ENCODE measurements around the gene EEIG2.

DNA sequence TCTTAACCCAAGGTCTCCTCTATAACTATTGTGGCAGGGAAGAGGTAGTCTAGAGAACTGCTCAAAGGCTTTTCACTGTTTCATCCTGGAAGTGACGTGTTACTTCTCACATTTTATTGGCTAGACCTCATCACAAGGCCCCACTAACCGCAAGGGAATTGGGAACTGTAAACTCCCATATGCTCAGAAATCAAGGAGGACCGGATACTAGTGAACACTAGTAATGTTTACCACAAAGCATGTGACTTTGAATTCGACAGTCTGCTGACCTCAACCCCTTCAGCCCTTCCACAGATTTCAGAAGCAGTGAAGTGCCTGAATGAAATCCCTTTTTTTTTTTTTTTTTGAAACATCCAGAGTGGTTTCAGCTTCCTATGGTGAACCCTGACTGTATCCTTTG, 3.4 kb upstream of the EEIG2 start:
- TF ChIP-seq, protein P1, sequence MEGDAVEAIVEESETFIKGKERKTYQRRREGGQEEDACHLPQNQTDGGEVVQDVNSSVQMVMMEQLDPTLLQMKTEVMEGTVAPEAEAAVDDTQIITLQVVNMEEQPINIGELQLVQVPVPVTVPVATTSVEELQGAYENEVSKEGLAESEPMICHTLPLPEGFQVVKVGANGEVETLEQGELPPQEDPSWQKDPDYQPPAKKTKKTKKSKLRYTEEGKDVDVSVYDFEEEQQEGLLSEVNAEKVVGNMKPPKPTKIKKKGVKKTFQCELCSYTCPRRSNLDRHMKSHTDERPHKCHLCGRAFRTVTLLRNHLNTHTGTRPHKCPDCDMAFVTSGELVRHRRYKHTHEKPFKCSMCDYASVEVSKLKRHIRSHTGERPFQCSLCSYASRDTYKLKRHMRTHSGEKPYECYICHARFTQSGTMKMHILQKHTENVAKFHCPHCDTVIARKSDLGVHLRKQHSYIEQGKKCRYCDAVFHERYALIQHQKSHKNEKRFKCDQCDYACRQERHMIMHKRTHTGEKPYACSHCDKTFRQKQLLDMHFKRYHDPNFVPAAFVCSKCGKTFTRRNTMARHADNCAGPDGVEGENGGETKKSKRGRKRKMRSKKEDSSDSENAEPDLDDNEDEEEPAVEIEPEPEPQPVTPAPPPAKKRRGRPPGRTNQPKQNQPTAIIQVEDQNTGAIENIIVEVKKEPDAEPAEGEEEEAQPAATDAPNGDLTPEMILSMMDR (IDR thresholded peaks at IDR 0.05): no peak
- no peak for TF ChIP-seq EZH2 (IDR thresholded peaks at IDR 0.05; ENCODE audit: borderline replicate concordance, insufficient read depth, low read depth, low read length, poor library complexity, severe bottlenecking)
